GM12878 (cell line): ENCODE measurements around the gene B3GNT9. TPM values are rescaled to one million over a fixed set of nuclear protein-coding genes. Genes with fewer than 3 reads are reported as not detected.

ENCODE experiments used
- ATAC-seq: fragments of 200-7000 bp; cut with Tn5 transposase; 3 replicates; pipeline ENCODE4 v1.9.1; 2020; ENCODE audit warnings: mild to moderate bottlenecking, moderate library complexity
- BruUV-seq: library from RNA; stranded (reverse); fragments of 400-500 nt; replicated peaks from 2 replicates; lab custom pipeline; 2021; lab: Mats Ljungman, UMichigan
- CTCF ChIA-PET: fragments of 300-600 bp; sonication (Branson Sonifier 250); formaldehyde crosslinking; extraction: SDS; loops from one replicate; lab custom pipeline; 2021; ENCODE audit warnings: inconsistent platforms; lab: Yijun Ruan, JAX
- POLR2A ChIA-PET: fragments of 350-600 bp; formaldehyde crosslinking; extraction: SDS; loops from one replicate; lab custom pipeline; 2021; ENCODE audit warnings: inconsistent platforms; lab: Charles Lee
- RAD21 ChIA-PET: fragments of 300-600 bp; sonication (Branson Sonifier 250); formaldehyde crosslinking; loops from one replicate; lab custom pipeline; 2023; ENCODE audit warnings: antibody characterized with exemption; ENCODE audit not compliant: unreplicated experiment; lab: Charles Lee
- SMC1A ChIA-PET: fragments of 300-600 bp; sonication (Branson Sonifier 250); formaldehyde crosslinking; loops from one replicate; lab custom pipeline; 2023; ENCODE audit not compliant: unreplicated experiment, uncharacterized antibody; lab: Charles Lee
- DNase-seq: peaks from one replicate; pipeline ENCODE4 v3.0.0-alpha.2; 2011; ENCODE audit warnings: low read depth, low spot score
- FAIRE-seq: peaks from 3 replicates; lab custom pipeline; 2011; peaks lifted over from hg19 to GRCh38; lab: Jason Lieb, UNC
- H2AFZ ChIP-seq: 2 replicates; pipeline ENCODE4 v1.6.0; 2011; ENCODE audit warnings: low read depth, low read length, control low read depth; ENCODE audit not compliant: control insufficient read depth
- H3K27ac ChIP-seq: 2 replicates; pipeline ENCODE4 v1.5.1; 2011; ENCODE audit warnings: control low read depth; ENCODE audit not compliant: control insufficient read depth, insufficient read depth
- H3K27me3 ChIP-seq, 2 experiments: replicated peaks in 1 of 2; 2 replicates each; pipeline versions ENCODE4 v1.6.0 to v1.6.1; 2011; ENCODE audit warnings: low read length in 1 of 2; ENCODE audit not compliant: control insufficient read depth in 2 of 2, insufficient read depth in 2 of 2
- H3K36me3 ChIP-seq, 2 experiments: 2 replicates each; pipeline ENCODE4 v1.5.1; 2011; ENCODE audit warnings: low read length in 1 of 2; ENCODE audit not compliant: control insufficient read depth in 2 of 2, insufficient read depth in 2 of 2
- H3K4me1 ChIP-seq: 2 replicates; pipeline ENCODE4 v1.6.1; 2011; ENCODE audit warnings: mild to moderate bottlenecking, low read length, moderate library complexity, mixed read lengths; ENCODE audit not compliant: control insufficient read depth, insufficient read depth
- H3K4me2 ChIP-seq: 2 replicates; pipeline ENCODE4 v1.6.0; 2011; ENCODE audit warnings: control low read depth; ENCODE audit not compliant: control insufficient read depth, insufficient read depth
- H3K4me3 ChIP-seq: fragments of 200-600 bp; sonication (generic); 2 replicates; pipeline ENCODE4 v1.5.1; 2016
- H3K79me2 ChIP-seq: 2 replicates; pipeline ENCODE4 v1.6.0; 2011; ENCODE audit warnings: low read length; ENCODE audit not compliant: control insufficient read depth, insufficient read depth
- H3K9ac ChIP-seq: 2 replicates; pipeline ENCODE4 v1.8.0; 2011; ENCODE audit warnings: low read length, control low read depth, mixed read lengths; ENCODE audit not compliant: control insufficient read depth, insufficient read depth
- H3K9me3 ChIP-seq: replicated peaks from 3 replicates; pipeline ENCODE4 v1.5.1; 2011; ENCODE audit warnings: mild to moderate bottlenecking, low read length; ENCODE audit not compliant: control insufficient read depth, insufficient read depth
- H4K20me1 ChIP-seq: 2 replicates; pipeline ENCODE4 v1.6.0; 2011; ENCODE audit not compliant: control insufficient read depth, insufficient read depth
- CBX3 ChIP-seq: fragments of 200-600 bp; sonication (generic); IDR thresholded peaks from 2 replicates; pipeline ENCODE4 v1.6.1; 2016; ENCODE audit warnings: low read depth, borderline replicate concordance
- E2F4 ChIP-seq: IDR thresholded peaks from 2 replicates; pipeline ENCODE4 v1.6.1; 2012; ENCODE audit warnings: low read depth, low read length, improper control_type of control experiment
- HDAC6 ChIP-seq: fragments of 200-600 bp; sonication (generic); IDR thresholded peaks from one replicate; pipeline ENCODE4 v1.8.0; 2017; ENCODE audit warnings: antibody characterized with exemption; ENCODE audit not compliant: unreplicated experiment
- NFYB ChIP-seq: IDR thresholded peaks from 2 replicates; pipeline ENCODE4 v1.6.1; 2011; ENCODE audit warnings: low read depth, mild to moderate bottlenecking, low read length, improper control_type of control experiment, moderate library complexity; ENCODE audit not compliant: insufficient read depth
- RBBP5 ChIP-seq: fragments of 200-600 bp; sonication (generic); conservative IDR thresholded peaks from 2 replicates; pipeline ENCODE4 v1.6.1; 2016
- REST ChIP-seq: IDR thresholded peaks from 2 replicates; pipeline ENCODE4 v1.6.1; 2012; ENCODE audit warnings: mild to moderate bottlenecking, low read depth, low read length
- SMC3 ChIP-seq: IDR thresholded peaks from 2 replicates; pipeline ENCODE4 v1.6.1; 2011; ENCODE audit warnings: low read length, improper control_type of control experiment, borderline replicate concordance
- SP1 ChIP-seq: IDR thresholded peaks from one replicate; pipeline ENCODE4 v1.6.1; 2011; ENCODE audit warnings: low read depth, low read length
- ZBED1 ChIP-seq: IDR thresholded peaks from 2 replicates; pipeline ENCODE4 v1.6.1; 2016; ENCODE audit warnings: borderline replicate concordance
- ZBTB11 ChIP-seq: fragments of 450-650 bp; formaldehyde crosslinking; IDR thresholded peaks from 2 replicates; pipeline ENCODE4 v1.5.0; 2022; ENCODE audit warnings: mild to moderate bottlenecking, missing genetic modification characterization
- ZBTB33 ChIP-seq: fragments of 450-650 bp; IDR thresholded peaks from 2 replicates; pipeline ENCODE4 v1.6.1; 2017; ENCODE audit warnings: mild to moderate bottlenecking
- ZNF384 ChIP-seq: IDR thresholded peaks from 2 replicates; pipeline ENCODE4 v1.6.1; 2012; ENCODE audit warnings: low read depth, mild to moderate bottlenecking, low read length, improper control_type of control experiment, borderline replicate concordance
- WGBS: methylation state at CpG from one replicate; pipeline ENCODE4 v1.1.6; 2016; ENCODE audit warnings: low lambda C conversion rate; ENCODE audit not compliant: insufficient replicate concordance, insufficient coverage; ENCODE audit errors: missing lambda C conversion rate; 5-methylcytosine and 5-hydroxymethylcytosine counted together
- in situ Hi-C: fragments of 300-500 bp; cut with MboI; formaldehyde crosslinking; loops from 9 replicates; pipeline ENCODE4 v1.14.3; 2018; ENCODE audit warnings: mixed read lengths
- intact Hi-C: fragments of 100-400 bp; cut with micrococcal nuclease; formaldehyde crosslinking; loops from one replicate; pipeline ENCODE4 v1.14.2; 2022; ENCODE audit not compliant: unreplicated experiment
- polyA plus RNA-seq, 11 experiments: library from polyadenylated mRNA; depleted of rRNA in 4 of 11; unstranded in 6 of 11; stranded (reverse) in 5 of 11; fragments of >200 nt; fragmentation: Nextera tagmentation in 4 of 11; fragmentation: Illumina TruSeq in 1 of 11; extraction: Ambion mirVana in 4 of 11; extraction: Trizol in 1 of 11; gene quantifications; 1 replicate in 1 of 11; 2 replicates in 10 of 11; pipeline versions ENCODE4 v1.2.1 to v1.2.3, GENCODE V29; 2011 to 2016; ENCODE audit warnings: inconsistent platforms in 2 of 11, missing spikeins in 2 of 11, low read depth in 1 of 11
- total RNA-seq, 4 experiments: library from RNA; depleted of rRNA in 3 of 4; stranded (reverse); fragments of >200 nt in 3 of 4; fragmentation: Illumina TruSeq in 1 of 4; extraction: Trizol in 1 of 4; gene quantifications; 2 replicates each; pipeline versions ENCODE4 v1.2.1 to v1.2.3, GENCODE V29; 2013 to 2021

Gene B3GNT9
- total and polyA plus RNA-seq, 10 of the 15 experiments (the other 5 are each of a cell fraction or from before 2014, with no cell fraction given): 0.08 to 5.0 (median 1.9) TPM

GRCh38 chr16:67173323-67173722 is 22.5 kb upstream of the B3GNT9 start:
- intact Hi-C loops: no loop called here
- peak overlapping the region; percentile 99 for H3K4me2 ChIP-seq
- no TSS peak for BruUV-seq
- no peaks in the 10 kb centered on the region for H4K20me1 ChIP-seq
- H3K79me2 ChIP-seq: no peaks in the 10 kb centered on the region
- DNase-seq (no peak), ATAC-seq (no peak)
- peaks cover 42% of the 10 kb centered on the region for H3K4me1 ChIP-seq
- ChIA-PET POLR2A (interaction anchor here (0.6 to 10.9 kb wide), 5 partner anchors 9 to 252 kb away, joined by 3 to 137 read pairs (median 4); partner anchors contain the start of genes FBXL8, HSF4 and TRADD), CTCF (interaction anchor here (0.8 to 5.3 kb wide), 6 partner anchors 8 to 292 kb away, joined by 3 to 36 read pairs (median 4); partner anchors contain the start of genes FBXL8 and TRADD), SMC1A (interaction anchor here (0.6 to 1.4 kb wide), 5 partner anchors 9 to 146 kb away, joined by 3 to 9 read pairs (median 4); no protein-coding TSS in a partner anchor), RAD21 (interaction anchor here (0.6 to 2.0 kb wide), 4 partner anchors 12 to 948 kb away, joined by 3 to 7 read pairs (median 3); partner anchors contain the start of gene B3GNT9)
- no peaks in the 10 kb centered on the region for H3K27me3 ChIP-seq
- peak overlapping the region; percentile 7; the same call in 1 of the 2 replicates for H3K9ac ChIP-seq
- no peaks in the 10 kb centered on the region for H3K9me3 ChIP-seq
- in situ Hi-C loops: no loop called here
- H3K27ac ChIP-seq: no peak overlapping the region
- TF ChIP-seq ZNF384 (no peak), NFYB (no peak), E2F4 (no peak), SP1 (no peak), ZBTB33 (no peak), SMC3 (no peak), REST (no peak), RBBP5 (no peak), ZBTB11 (CRISPR knock-in tag) (no peak), ZBED1 (no peak), HDAC6 (no peak), CBX3 (no peak)
- TF ChIP-seq, all 136 proteins: peak for 0
- H2AFZ ChIP-seq: no peak overlapping the region
- FAIRE-seq: no peak
- no peaks in the 10 kb centered on the region for H3K36me3 ChIP-seq
- H3K4me3 ChIP-seq: peak overlapping the region; percentile 55
- WGBS: 33% methylated on average over 1 of the region's 1 CpG
